Adrenal gland (tissue), 12 donors: ENCODE measurements around the gene WWOX. TPM values are rescaled to one million over a fixed set of nuclear protein-coding genes. Genes with fewer than 3 reads are reported as not detected.

Source experiments
- DNase-seq, 7 donors: peaks; one replicate each; pipeline ENCODE4 v3.0.0-alpha.2; 2019 to 2020
- H3K27ac ChIP-seq, 5 donors: fragments of 200-600 bp; sonication (generic) in 4 of 5; 1 replicate in 3 of 5; 2 replicates in 2 of 5; pipeline versions ENCODE4 v1.5.1 to v1.8.0; 2016 to 2020; ENCODE audit warnings: mild to moderate bottlenecking in 1 of 5
- H3K27me3 ChIP-seq: fragments of 200-600 bp; 2 replicates; pipeline ENCODE4 v1.8.0; 2021
- H3K36me3 ChIP-seq, 2 donors: fragments of 200-600 bp; replicated peaks in 1 of 2; 1 replicate in 1 of 2; 2 replicates in 1 of 2; pipeline versions ENCODE4 v1.5.1 to v1.8.0; 2018 to 2022
- H3K4me1 ChIP-seq, 2 donors: fragments of 200-600 bp; replicated peaks in 1 of 2; 1 replicate in 1 of 2; 2 replicates in 1 of 2; pipeline versions ENCODE4 v1.5.1 to v1.8.0; 2018 to 2021
- H3K4me3 ChIP-seq, 4 donors: fragments of 200-600 bp; sonication (generic) in 3 of 4; one replicate each; pipeline ENCODE4 v1.5.1; 2016 to 2018
- H3K9me3 ChIP-seq, 3 donors: fragments of 200-600 bp; sonication (generic) in 1 of 3; replicated peaks in 1 of 3; 1 replicate in 2 of 3; 2 replicates in 1 of 3; pipeline versions ENCODE4 v1.5.1 to v1.8.0; 2016 to 2021
- CTCF ChIP-seq, 6 experiments: fragments of 450-650 bp in 4 of 6; fragments of 200-600 bp in 2 of 6; sonication (generic) in 1 of 6; IDR thresholded peaks; 1 replicate in 5 of 6; 2 replicates in 1 of 6; pipeline versions ENCODE4 v1.5.1 to v1.8.0; 2016 to 2021; ENCODE audit warnings: antibody characterized with exemption in 6 of 6, mild to moderate bottlenecking in 2 of 6, moderate library complexity in 1 of 6
- POLR2A ChIP-seq, 2 donors: fragments of 450-650 bp; IDR thresholded peaks; one replicate each; pipeline ENCODE4 v1.6.1; 2017; ENCODE audit warnings: antibody characterized with exemption in 2 of 2, mild to moderate bottlenecking in 2 of 2, moderate library complexity in 1 of 2
- WGBS, 4 donors: extraction: QIAGEN DNeasy Blood & Tissue Kit in 2 of 4; methylation state at CpG; one replicate each; pipeline versions ENCODE4 v1.1.5 to v1.1.7; 2013 to 2017; 5-methylcytosine and 5-hydroxymethylcytosine counted together
- intact Hi-C, 2 donors: fragments of 100-400 bp; cut with DNase I; formaldehyde crosslinking; loops; one replicate each; pipeline versions ENCODE4 v1.14.1 to v1.15.0; 2022 to 2023
- polyA plus RNA-seq, 3 donors: library from polyadenylated mRNA; stranded (reverse); fragments of 200-250 nt in 2 of 3; fragments of 350-450 nt in 1 of 3; fragmentation: Illumina TruSeq in 1 of 3; extraction: RNeasy Lipid Tissue Mini Kit (QIAGEN cat#74804) in 1 of 3; gene quantifications; one replicate each; pipeline ENCODE4 v1.2.3, GENCODE V29; 2013 to 2014
- total RNA-seq, 9 donors: library from RNA; depleted of rRNA in 4 of 9; stranded (reverse); fragments of >200 nt in 4 of 9; fragments of 120-200 nt in 1 of 9; fragmentation: NEBNext Ultra II Directional in 1 of 9; extraction: Animal tissue kit (Norgen Biotek cat#: 25700) in 1 of 9; gene quantifications; one replicate each; pipeline versions ENCODE4 v1.1.0 to v1.2.4, GENCODE V29; 2013 to 2023
- donor health status: healthy with polysubstance abuse.
- donor health status: Bipolar disorder and iron deficiency.
- donor health status: DM: yes; HTN: yes; CAD: no.
- donor health status: DM: no; HTN: no; CAD: no.
- donor health status: DM: no; HTN: no; CAD: no.
- donor health status: DM: yes; HTN: yes; CAD: no.

The WWOX gene
- total and polyA plus RNA-seq, 12 donors: 11.8 to 74.6 (median 20.5) TPM

DNA sequence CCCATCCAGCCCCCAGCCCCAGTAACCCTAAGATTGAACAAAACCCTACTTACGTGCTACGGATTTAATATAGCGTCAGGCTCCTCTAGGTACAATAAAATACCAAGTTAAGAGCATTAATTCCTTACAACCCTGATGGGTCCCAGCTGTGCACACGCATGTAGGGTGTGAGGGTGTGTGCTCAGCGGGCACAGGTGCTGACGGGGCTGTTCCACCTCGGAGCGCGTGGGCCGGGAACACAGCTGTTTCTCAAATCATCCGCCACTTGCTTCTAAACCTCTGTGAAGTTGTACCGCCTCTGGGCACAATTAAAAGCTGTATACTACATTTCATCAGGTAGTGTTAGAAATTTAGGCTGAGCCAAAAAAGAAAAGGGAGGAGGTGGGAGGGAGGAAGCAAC, 1022.5 kb downstream of the WWOX start:
- 93 to 95% (median 94%) methylated on average over 12 of the region's 12 CpGs for WGBS, 4 donors
- Histone ChIP-seq H3K9me3 (no peaks in the 10 kb centered on the region), H3K4me1 (no peaks in the 10 kb centered on the region), H3K36me3 (no peaks in the 10 kb centered on the region), H3K4me3 (no peak overlapping the region), H3K27ac (no peak overlapping the region), H3K27me3 (no peaks in the 10 kb centered on the region)
- no peak for DNase-seq
- intact Hi-C loops: no loop called here
- TF ChIP-seq CTCF (IDR thresholded peaks at IDR 0.05): no peak
- TF ChIP-seq POLR2A (IDR thresholded peaks at IDR 0.05): no peak

GRCh38 chr16:79122343-79122742, 1022.9 kb downstream of the WWOX start:
- TF ChIP-seq POLR2A (IDR thresholded peaks at IDR 0.05) (no peak), CTCF (IDR thresholded peaks at IDR 0.05) (no peak)
- Histone ChIP-seq H3K9me3 (no peaks in the 10 kb centered on the region), H3K4me1 (no peaks in the 10 kb centered on the region), H3K4me3 (no peak overlapping the region), H3K36me3 (no peaks in the 10 kb centered on the region), H3K27me3 (no peaks in the 10 kb centered on the region), H3K27ac (no peak overlapping the region)
- WGBS, 4 donors: 94 to 98% (median 95%) methylated on average over 8 of the region's 8 CpGs
- intact Hi-C loops: no loop called here
- no peak for DNase-seq

GRCh38 chr16:79124016-79124756, 1024.7 kb downstream of the WWOX start:
- DNase-seq: no peak
- WGBS, 4 donors: 82 to 90% (median 84%) methylated on average over 18 of the region's 18 CpGs
- no peak for TF ChIP-seq POLR2A (IDR thresholded peaks at IDR 0.05)
- TF ChIP-seq CTCF (IDR thresholded peaks at IDR 0.05): no peak

DNA sequence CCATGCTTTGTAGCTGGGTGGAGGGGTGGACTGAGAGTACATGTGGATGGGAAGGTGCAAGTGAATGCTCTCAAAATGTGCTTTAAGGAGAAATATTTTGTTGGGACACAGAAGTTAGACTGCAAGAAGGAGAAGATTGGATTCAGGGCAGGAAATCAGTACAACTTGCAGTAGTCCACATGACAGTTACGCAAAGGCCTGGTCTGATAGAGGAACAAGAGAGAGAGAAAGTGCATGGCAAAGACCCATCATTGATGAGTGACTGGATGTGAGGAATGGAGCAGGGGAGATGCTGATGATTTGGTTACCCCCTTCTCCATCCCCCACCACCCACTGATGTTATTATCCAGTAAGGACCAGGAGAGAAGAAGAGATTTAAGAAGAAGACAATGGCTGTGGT, 1028.3 kb downstream of the WWOX start:
- 79 to 100% (median 91%) methylated on average over 1 of the region's 1 CpG for WGBS, 4 donors
- no peaks in the 10 kb centered on the region for H3K36me3 ChIP-seq
- intact Hi-C loops: no loop called here
- no peaks in the 10 kb centered on the region for H3K27me3 ChIP-seq
- H3K4me3 ChIP-seq: no peak overlapping the region
- H3K4me1 ChIP-seq: no peaks in the 10 kb centered on the region
- DNase-seq: peak in 2 of 7 donors; percentile 21 to 24
- TF ChIP-seq CTCF (IDR thresholded peaks at IDR 0.05) (no peak), POLR2A (IDR thresholded peaks at IDR 0.05) (no peak)
- no peaks in the 10 kb centered on the region for H3K9me3 ChIP-seq
- H3K27ac ChIP-seq: no peak overlapping the region

More at GRCh38 chr16:79124016-79124756, 1024.7 kb downstream of the WWOX start:
- no peaks in the 10 kb centered on the region for H3K27me3 ChIP-seq
- no peak overlapping the region for H3K4me3 ChIP-seq
- H3K4me1 ChIP-seq: no peaks in the 10 kb centered on the region
- H3K9me3 ChIP-seq: no peaks in the 10 kb centered on the region
- intact Hi-C loops: no loop called here
- H3K36me3 ChIP-seq: no peaks in the 10 kb centered on the region
- no peak overlapping the region for H3K27ac ChIP-seq
